ENCODE data around the gene C12orf60. TPM values are rescaled to one million over a fixed set of nuclear protein-coding genes. Genes with fewer than 3 reads are reported as not detected.

Gene C12orf60
- total RNA-seq, 1 donor from 2014 or later: 1.9 TPM

GRCh38 chr12:14843425-14843887, 40.0 kb downstream of the C12orf60 start, which contains the start of gene ART4:
TSS of gene ART4 (minus strand) at chr12:14843526. CDS start at chr12:14843113, 413 bp downstream.
- peaks cover 77% of the 10 kb centered on the region for H3K4me1 ChIP-seq
- intact Hi-C loops (cut with micrococcal nuclease): no loop called here

GRCh38 chr12:14844401-14844800, 40.9 kb downstream of the C12orf60 start:
- Histone ChIP-seq H3K27me3 (ENCODE audit: low read depth) (no peaks in the 10 kb centered on the region), H3K9me3 (replicated peaks) (peaks cover 1% of the 10 kb centered on the region), H3K4me3 (no peak overlapping the region), H3K27ac (replicated peaks) (peak overlapping the region; percentile 85), H3K36me3 (no peaks in the 10 kb centered on the region), H3K4me1 (peaks cover 77% of the 10 kb centered on the region)
- intact Hi-C loops (cut with micrococcal nuclease): loop anchor here (2.0 kb wide), 1 partner anchor 152 kb away; no protein-coding TSS in a partner anchor
- TF ChIP-seq CTCF (IDR thresholded peaks at IDR 0.05; ENCODE audit: borderline replicate concordance): no peak
- no peak for DNase-seq

More at GRCh38 chr12:14843425-14843887, 40.0 kb downstream of the C12orf60 start, which contains the start of gene ART4:
- no peak for TF ChIP-seq CTCF (IDR thresholded peaks at IDR 0.05; ENCODE audit: borderline replicate concordance)
- DNase-seq: peak; percentile 55
- Histone ChIP-seq H3K9me3 (replicated peaks) (peaks cover 5% of the 10 kb centered on the region), H3K27me3 (ENCODE audit: low read depth) (no peaks in the 10 kb centered on the region), H3K4me3 (peak within 1 kb of the TSS; percentile 51), H3K27ac (replicated peaks) (peak within 1 kb of the TSS; percentile 85), H3K36me3 (no peaks in the 10 kb centered on the region)

DNA sequence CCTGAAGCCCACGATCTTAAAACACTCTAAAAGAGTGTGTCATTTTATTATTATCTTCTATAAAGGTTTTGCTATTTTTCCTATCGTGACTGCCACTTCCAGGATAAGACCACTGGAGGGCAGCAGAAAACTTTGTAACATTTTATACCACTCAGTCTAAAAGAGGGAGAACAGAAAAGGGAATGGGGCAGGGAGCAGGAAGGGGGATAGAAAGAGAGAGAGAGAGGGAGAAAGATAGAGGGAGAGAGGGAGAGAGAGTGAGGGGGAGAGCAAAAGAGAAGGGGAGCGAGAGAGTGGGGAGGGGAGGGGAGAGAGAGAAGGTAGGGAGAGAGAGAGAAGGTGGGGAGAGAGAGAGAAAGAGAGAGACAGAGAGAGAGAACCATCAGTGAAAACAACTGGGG, 41.9 kb downstream of the C12orf60 start:
- Histone ChIP-seq H3K4me1 (peaks cover 79% of the 10 kb centered on the region), H3K27ac (replicated peaks) (peak overlapping the region; percentile 85), H3K4me3 (no peak overlapping the region), H3K27me3 (ENCODE audit: low read depth) (no peaks in the 10 kb centered on the region), H3K36me3 (no peaks in the 10 kb centered on the region), H3K9me3 (replicated peaks) (no peaks in the 10 kb centered on the region)
- TF ChIP-seq CTCF (IDR thresholded peaks at IDR 0.05; ENCODE audit: borderline replicate concordance): peak; percentile 85
- DNase-seq: no peak
- intact Hi-C loops (cut with micrococcal nuclease): loop anchor here (2.0 to 5.0 kb wide), 2 partner anchors 37 to 151 kb away; no protein-coding TSS in a partner anchor

DNA sequence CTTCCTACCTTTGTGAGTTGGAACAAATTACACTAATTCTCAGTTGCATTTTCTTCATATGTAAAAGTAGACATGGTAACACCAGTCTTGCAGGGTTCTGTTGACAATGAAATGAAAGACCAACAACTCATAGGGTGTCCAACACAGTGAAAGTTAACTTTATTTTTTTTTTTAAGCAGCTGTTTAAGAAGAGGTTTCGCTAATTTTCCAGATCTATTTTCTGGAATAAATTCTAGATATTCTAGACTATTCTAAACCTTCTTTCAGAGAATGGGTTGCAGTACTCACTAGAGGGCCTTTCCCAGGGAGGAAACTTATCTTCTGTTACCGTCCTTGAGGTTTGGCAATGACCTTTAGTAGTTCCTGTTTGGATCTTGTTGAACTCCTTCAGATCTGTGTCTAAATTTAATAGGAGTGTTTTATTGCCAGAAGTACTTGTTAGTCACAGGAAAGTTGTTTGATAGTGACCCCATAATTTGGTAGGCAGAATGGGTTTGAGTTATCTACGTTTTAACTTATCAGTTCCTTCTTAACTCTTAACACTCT, 42.6 kb downstream of the C12orf60 start:
- intact Hi-C loops (cut with micrococcal nuclease): loop anchor here (5.0 kb wide), 1 partner anchor 36 kb away; no protein-coding TSS in a partner anchor

More for the DNA sequence above, 42.6 kb downstream of the C12orf60 start:
- DNase-seq: no peak
- no peak for TF ChIP-seq CTCF (IDR thresholded peaks at IDR 0.05; ENCODE audit: borderline replicate concordance)
- Histone ChIP-seq H3K27ac (replicated peaks) (peak overlapping the region; percentile 85), H3K4me3 (no peak overlapping the region), H3K36me3 (no peaks in the 10 kb centered on the region), H3K4me1 (peaks cover 71% of the 10 kb centered on the region), H3K27me3 (ENCODE audit: low read depth) (no peaks in the 10 kb centered on the region), H3K9me3 (replicated peaks) (no peaks in the 10 kb centered on the region)

Data from left ventricle myocardium inferior (tissue), 1 donor.